Activated B cell treated with CpG ODN at 0.5 μM for 24 hours (primary cell): ENCODE data around the gene MAN1A2. TPM values are rescaled to one million over a fixed set of nuclear protein-coding genes. Genes with fewer than 3 reads are reported as not detected.

Source experiments
- ATAC-seq: fragments of 200-7000 bp; cut with Tn5 transposase; one replicate; pipeline ENCODE4 v1.10.0; 2021; ENCODE audit warnings: low read depth, mild to moderate bottlenecking, moderate library complexity
- CTCF ChIA-PET: fragments of 350-600 bp; sonication (Branson Sonifier 250); formaldehyde crosslinking; loops from one replicate; lab custom pipeline; 2021; ENCODE audit warnings: antibody characterized with exemption; lab: Charles Lee
- POLR2A ChIA-PET: fragments of 350-600 bp; sonication (Branson Sonifier 250); formaldehyde crosslinking; loops from one replicate; lab custom pipeline; 2021; ENCODE audit warnings: antibody characterized with exemption; lab: Charles Lee
- DNase-seq: peaks from one replicate; pipeline ENCODE4 v3.0.0; 2022
- H3K27ac Mint-ChIP-seq: one replicate; pipeline ENCODE4 v1.8.0; 2020; ENCODE audit warnings: mixed read lengths
- H3K27me3 Mint-ChIP-seq: one replicate; pipeline ENCODE4 v1.8.0; 2021; ENCODE audit warnings: mixed read lengths
- H3K36me3 Mint-ChIP-seq: one replicate; pipeline ENCODE4 v1.8.0; 2021; ENCODE audit warnings: low read depth, mixed read lengths
- H3K4me1 Mint-ChIP-seq: one replicate; pipeline ENCODE4 v1.8.0; 2021; ENCODE audit warnings: mixed read lengths
- H3K4me3 Mint-ChIP-seq: one replicate; pipeline ENCODE4 v1.8.0; 2020; ENCODE audit warnings: mild to moderate bottlenecking, mixed read lengths
- H3K9me3 Mint-ChIP-seq: one replicate; pipeline ENCODE4 v1.8.0; 2020; ENCODE audit warnings: mixed read lengths
- CTCF ChIP-seq: fragments of 200-600 bp; IDR thresholded peaks from one replicate; pipeline ENCODE4 v1.8.0; 2022; ENCODE audit warnings: antibody characterized with exemption, mild to moderate bottlenecking
- intact Hi-C: fragments of 100-400 bp; cut with micrococcal nuclease; formaldehyde crosslinking; loops from one replicate; pipeline ENCODE4 v1.15.1; 2024
- total RNA-seq: library from RNA; stranded (reverse); gene quantifications from 2 replicates; pipeline ENCODE4 v1.2.3, GENCODE V29; 2022

MAN1A2 gene
- total RNA-seq, 1 donor from 2014 or later: 46.0 TPM

GRCh38 chr1:117562581-117563491, 195.6 kb downstream of the MAN1A2 start:
- CTCF ChIA-PET: interaction anchor here (1.4 kb wide), 1 partner anchor 112 kb away, joined by 6 read pairs; no protein-coding TSS in a partner anchor
- intact Hi-C loops: no loop called here
- H3K4me3 Mint-ChIP-seq: no peak overlapping the region
- H3K27me3 Mint-ChIP-seq: no peaks in the 10 kb centered on the region
- H3K27ac Mint-ChIP-seq: no peak overlapping the region
- POLR2A ChIA-PET: no interaction called here
- no peak for TF ChIP-seq CTCF
- peaks cover 4% of the 10 kb centered on the region for H3K4me1 Mint-ChIP-seq
- ATAC-seq (no peak), DNase-seq (no peak)
- peaks cover 4% of the 10 kb centered on the region for H3K9me3 Mint-ChIP-seq
- H3K36me3 Mint-ChIP-seq: no peaks in the 10 kb centered on the region

GRCh38 chr1:117563492-117563875, 196.2 kb downstream of the MAN1A2 start:
- intact Hi-C loops: no loop called here
- no peak for TF ChIP-seq CTCF
- ATAC-seq: no peak
- Mint-ChIP-seq H3K4me1 (peaks cover 4% of the 10 kb centered on the region), H3K4me3 (no peak overlapping the region), H3K9me3 (peaks cover 4% of the 10 kb centered on the region), H3K36me3 (no peaks in the 10 kb centered on the region), H3K27ac (no peak overlapping the region), H3K27me3 (no peaks in the 10 kb centered on the region)
- DNase-seq: no peak
- ChIA-PET POLR2A (no interaction called here), CTCF (interaction anchor here (1.4 kb wide), 1 partner anchor 111 kb away, joined by 6 read pairs; no protein-coding TSS in a partner anchor)

- Mint-ChIP-seq H3K27me3 (no peaks in the 10 kb centered on the region), H3K27ac (no peak overlapping the region)
- POLR2A ChIA-PET: no interaction called here
Observed at GRCh38 chr1:117564227-117565075, 197.2 kb downstream of the MAN1A2 start.

GRCh38 chr1:117565076-117565556, 197.9 kb downstream of the MAN1A2 start:
- Mint-ChIP-seq H3K27ac (no peak overlapping the region), H3K27me3 (no peaks in the 10 kb centered on the region), H3K9me3 (no peaks in the 10 kb centered on the region), H3K4me3 (no peak overlapping the region), H3K4me1 (peaks cover 4% of the 10 kb centered on the region), H3K36me3 (no peaks in the 10 kb centered on the region)
- ChIA-PET POLR2A (no interaction called here), CTCF (no interaction called here)
- no peak for DNase-seq
- ATAC-seq: no peak
- no peak for TF ChIP-seq CTCF
- intact Hi-C loops: no loop called here

More at GRCh38 chr1:117564227-117565075, 197.2 kb downstream of the MAN1A2 start:
- TF ChIP-seq CTCF: no peak
- DNase-seq (no peak), ATAC-seq (no peak)
- Mint-ChIP-seq H3K4me1 (peaks cover 4% of the 10 kb centered on the region), H3K9me3 (no peaks in the 10 kb centered on the region), H3K4me3 (no peak overlapping the region), H3K36me3 (no peaks in the 10 kb centered on the region)
- CTCF ChIA-PET: interaction anchor here (1.4 kb wide), 1 partner anchor 110 kb away, joined by 6 read pairs; no protein-coding TSS in a partner anchor
- intact Hi-C loops: no loop called here
